Measurements from ENCODE around the gene LRRC28. TPM values are rescaled to one million over a fixed set of nuclear protein-coding genes. Genes with fewer than 3 reads are reported as not detected.

Gene LRRC28
- total and polyA plus RNA-seq, 2 donors (not counting 1 experiment from before 2014, with no cell fraction given): 13.3 to 31.8 TPM

DNA sequence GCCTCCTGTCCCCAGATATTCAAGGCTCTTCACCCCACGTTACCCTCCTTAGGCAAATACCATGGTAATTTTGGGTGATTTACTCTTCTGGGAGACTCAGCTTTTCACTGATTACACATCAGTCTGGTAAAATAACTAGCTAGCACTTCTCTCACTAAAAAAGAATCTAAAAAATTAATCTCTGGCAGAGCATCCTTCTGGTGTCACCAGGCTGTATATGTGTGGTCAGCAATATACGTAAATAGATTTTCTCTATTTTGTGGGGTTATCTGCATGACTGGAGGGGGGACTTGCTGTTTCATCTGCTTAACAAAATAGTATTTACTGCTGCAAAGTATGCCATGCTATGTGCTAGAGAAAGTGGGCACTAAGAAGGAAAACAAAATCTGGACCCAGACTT lies 45.1 kb downstream of the LRRC28 start:
- no peaks in the 10 kb centered on the region for H3K4me1 ChIP-seq (ENCODE audit: control insufficient read depth in 2 of 2, insufficient read depth in 2 of 2, low read length in 2 of 2)
- H3K9me3 Mint-ChIP-seq (ENCODE audit: insufficient read depth): peaks cover 4% of the 10 kb centered on the region
- H4K20me1 ChIP-seq (ENCODE audit: control insufficient read depth, insufficient read depth, low read length, poor library complexity, severe bottlenecking): no peaks in the 10 kb centered on the region
- TF ChIP-seq, protein P1, sequence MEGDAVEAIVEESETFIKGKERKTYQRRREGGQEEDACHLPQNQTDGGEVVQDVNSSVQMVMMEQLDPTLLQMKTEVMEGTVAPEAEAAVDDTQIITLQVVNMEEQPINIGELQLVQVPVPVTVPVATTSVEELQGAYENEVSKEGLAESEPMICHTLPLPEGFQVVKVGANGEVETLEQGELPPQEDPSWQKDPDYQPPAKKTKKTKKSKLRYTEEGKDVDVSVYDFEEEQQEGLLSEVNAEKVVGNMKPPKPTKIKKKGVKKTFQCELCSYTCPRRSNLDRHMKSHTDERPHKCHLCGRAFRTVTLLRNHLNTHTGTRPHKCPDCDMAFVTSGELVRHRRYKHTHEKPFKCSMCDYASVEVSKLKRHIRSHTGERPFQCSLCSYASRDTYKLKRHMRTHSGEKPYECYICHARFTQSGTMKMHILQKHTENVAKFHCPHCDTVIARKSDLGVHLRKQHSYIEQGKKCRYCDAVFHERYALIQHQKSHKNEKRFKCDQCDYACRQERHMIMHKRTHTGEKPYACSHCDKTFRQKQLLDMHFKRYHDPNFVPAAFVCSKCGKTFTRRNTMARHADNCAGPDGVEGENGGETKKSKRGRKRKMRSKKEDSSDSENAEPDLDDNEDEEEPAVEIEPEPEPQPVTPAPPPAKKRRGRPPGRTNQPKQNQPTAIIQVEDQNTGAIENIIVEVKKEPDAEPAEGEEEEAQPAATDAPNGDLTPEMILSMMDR (IDR thresholded peaks at IDR 0.05): no peak
- TF ChIP-seq EZH2 (IDR thresholded peaks at IDR 0.05; ENCODE audit: borderline replicate concordance, insufficient read depth, low read depth, low read length, poor library complexity, severe bottlenecking): no peak
- peaks cover 0 to 3% (median 0%) of the 10 kb centered on the region in 3 donors for H3K9me3 ChIP-seq (ENCODE audit: control extremely low read depth in 1 of 3, control insufficient read depth in 2 of 3, insufficient read depth in 1 of 3, low read length in 2 of 3)
- H3K36me3 ChIP-seq (replicated peaks in 1 of 2; ENCODE audit: control extremely low read depth in 1 of 2, control insufficient read depth in 1 of 2, extremely low read depth in 1 of 2, insufficient read depth in 2 of 2, low read length in 1 of 2): peaks cover 5 to 6% of the 10 kb centered on the region in 2 experiments
- H3K4me3 Mint-ChIP-seq: no peak overlapping the region
- H3K9ac ChIP-seq (ENCODE audit: low read length): no peak overlapping the region
- intact Hi-C loops (cut with micrococcal nuclease): no loop called here
- H3K27ac ChIP-seq (ENCODE audit: low read length in 2 of 2): no peak overlapping the region
- DNase-seq: no peak
- H2AFZ ChIP-seq (ENCODE audit: insufficient read depth, low read depth, low read length, poor library complexity, severe bottlenecking): no peak overlapping the region
- WGBS (ENCODE audit: insufficient coverage): no CpG with 5 or more reads among the region's 2 CpGs
- no peak overlapping the region for H3K27ac Mint-ChIP-seq
- no peak overlapping the region for H3K4me3 ChIP-seq (ENCODE audit: control extremely low read depth in 1 of 5, extremely low read depth in 1 of 5, insufficient read depth in 1 of 5, low read depth in 2 of 5, low read length in 4 of 5)
- no peak for ATAC-seq (ENCODE audit: low read depth)
- no peaks in the 10 kb centered on the region for H3K27me3 Mint-ChIP-seq
- H3K79me2 ChIP-seq (ENCODE audit: control insufficient read depth, insufficient read depth, low read length): no peaks in the 10 kb centered on the region
- POLR2A ChIA-PET: no interaction called here
- CTCF ChIA-PET: interaction anchor here (0.9 to 1.6 kb wide), 6 partner anchors 9 to 460 kb away, joined by 4 to 8 read pairs (median 5); no protein-coding TSS in a partner anchor
- H3K4me2 ChIP-seq (replicated peaks; ENCODE audit: low read depth, low read length, poor library complexity, severe bottlenecking): no peak overlapping the region
- no peaks in the 10 kb centered on the region for H3K27me3 ChIP-seq (replicated peaks in 1 of 4; ENCODE audit: control extremely low read depth in 1 of 4, control insufficient read depth in 3 of 4, insufficient read depth in 4 of 4, low read length in 3 of 4)
- H3K4me1 Mint-ChIP-seq: peaks cover 24% of the 10 kb centered on the region

DNA sequence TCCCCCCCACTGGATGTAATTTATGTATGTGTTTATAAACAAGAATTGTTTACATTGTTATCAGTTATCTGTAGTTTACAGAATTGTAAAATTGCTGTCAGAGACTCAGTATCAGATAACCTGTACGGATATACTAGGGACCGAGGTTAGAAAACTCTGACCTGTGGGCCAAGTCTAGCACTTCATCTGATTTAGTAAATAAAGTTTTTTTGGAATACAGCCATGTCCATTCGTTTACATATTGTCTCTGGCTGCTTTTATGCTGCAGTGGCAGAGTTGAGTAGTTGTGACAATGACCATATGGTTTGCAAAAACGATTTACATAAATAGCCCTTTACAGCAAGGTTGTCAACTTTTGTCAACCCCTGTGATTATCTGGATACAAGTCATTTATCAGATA lies 52.6 kb downstream of the LRRC28 start:
- Histone ChIP-seq H3K4me3 (ENCODE audit: control extremely low read depth in 1 of 5, extremely low read depth in 1 of 5, insufficient read depth in 1 of 5, low read depth in 2 of 5, low read length in 4 of 5) (no peak overlapping the region), H3K4me1 (ENCODE audit: control insufficient read depth in 2 of 2, insufficient read depth in 2 of 2, low read length in 2 of 2) (no peaks in the 10 kb centered on the region), H3K4me2 (replicated peaks; ENCODE audit: low read depth, low read length, poor library complexity, severe bottlenecking) (no peak overlapping the region), H4K20me1 (ENCODE audit: control insufficient read depth, insufficient read depth, low read length, poor library complexity, severe bottlenecking) (no peaks in the 10 kb centered on the region), H3K27me3 (replicated peaks in 1 of 4; ENCODE audit: control extremely low read depth in 1 of 4, control insufficient read depth in 3 of 4, insufficient read depth in 4 of 4, low read length in 3 of 4) (no peaks in the 10 kb centered on the region), H3K79me2 (ENCODE audit: control insufficient read depth, insufficient read depth, low read length) (no peaks in the 10 kb centered on the region), H3K9ac (ENCODE audit: low read length) (no peak overlapping the region), H3K27ac (ENCODE audit: low read length in 2 of 2) (no peak overlapping the region), H2AFZ (ENCODE audit: insufficient read depth, low read depth, low read length, poor library complexity, severe bottlenecking) (no peak overlapping the region), H3K9me3 (ENCODE audit: control extremely low read depth in 1 of 3, control insufficient read depth in 2 of 3, insufficient read depth in 1 of 3, low read length in 2 of 3) (no peaks in the 10 kb centered on the region), H3K36me3 (replicated peaks in 1 of 2; ENCODE audit: control extremely low read depth in 1 of 2, control insufficient read depth in 1 of 2, extremely low read depth in 1 of 2, insufficient read depth in 2 of 2, low read length in 1 of 2) (no peaks in the 10 kb centered on the region)
- ChIA-PET POLR2A (no interaction called here), CTCF (no interaction called here)
- no peaks in the 10 kb centered on the region for H3K4me1 Mint-ChIP-seq
- no peak for TF ChIP-seq EZH2 (IDR thresholded peaks at IDR 0.05; ENCODE audit: borderline replicate concordance, insufficient read depth, low read depth, low read length, poor library complexity, severe bottlenecking)
- TF ChIP-seq, protein P1 (IDR thresholded peaks at IDR 0.05): no peak
- WGBS (ENCODE audit: insufficient coverage): no CpG with 5 or more reads among the region's 4 CpGs
- H3K27ac Mint-ChIP-seq: no peak overlapping the region
- no peak for DNase-seq
- no peaks in the 10 kb centered on the region for H3K9me3 Mint-ChIP-seq (ENCODE audit: insufficient read depth)
- no peak for ATAC-seq (ENCODE audit: low read depth)
- H3K4me3 Mint-ChIP-seq: no peak overlapping the region
- intact Hi-C loops (cut with micrococcal nuclease): no loop called here
- no peaks in the 10 kb centered on the region for H3K27me3 Mint-ChIP-seq
